IPS-15b (cell line): ENCODE measurements around the gene PLCXD3.
"Not testable (repeated sequence)": the region's sequence is repeated elsewhere in the genome, so short reads cannot be mapped to it uniquely, and the experiment has no call there.

Experiments
- H3K27me3 ChIP-seq: one replicate; pipeline ENCODE4 v1.6.1; 2013; ENCODE audit warnings: low read length; ENCODE audit not compliant: control insufficient read depth, insufficient read depth
- H3K36me3 ChIP-seq: one replicate; pipeline ENCODE4 v1.6.1; 2013; ENCODE audit warnings: low read length; ENCODE audit not compliant: control insufficient read depth, insufficient read depth
- H3K4me1 ChIP-seq: one replicate; pipeline ENCODE4 v1.6.1; 2013; ENCODE audit warnings: mild to moderate bottlenecking, low read length; ENCODE audit not compliant: control insufficient read depth, insufficient read depth
- H3K4me3 ChIP-seq: one replicate; pipeline ENCODE4 v1.5.1; 2013; ENCODE audit warnings: low read depth, low read length
- H3K9ac ChIP-seq: one replicate; pipeline ENCODE4 v1.6.1; 2013; ENCODE audit warnings: low read depth, mild to moderate bottlenecking, low read length
- H3K9me3 ChIP-seq: one replicate; pipeline ENCODE4 v1.6.1; 2013; ENCODE audit warnings: mild to moderate bottlenecking, low read length; ENCODE audit not compliant: control insufficient read depth, insufficient read depth

PLCXD3 gene

DNA sequence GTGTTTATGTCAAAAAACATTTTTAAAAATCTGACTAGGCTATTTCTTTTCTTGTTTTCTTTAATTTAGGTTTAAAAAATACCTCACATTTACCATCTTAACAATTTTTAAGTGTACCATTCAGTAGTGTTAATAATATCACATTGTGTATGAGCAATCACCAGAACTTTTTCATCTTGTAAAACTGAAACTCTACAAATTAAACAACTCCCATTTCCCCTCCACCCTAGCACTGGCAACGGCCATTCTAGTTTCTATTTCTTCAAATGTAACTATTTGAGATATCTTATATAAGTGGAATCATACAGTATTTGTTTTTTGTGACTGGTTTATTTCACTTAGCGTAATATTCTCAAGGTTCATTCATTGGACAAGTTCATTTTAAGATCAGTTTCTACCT is 27.7 kb downstream of the PLCXD3 start:
- H3K9me3 ChIP-seq, result no peaks in the 10 kb centered on the region
- no peak overlapping the region for H3K4me3 ChIP-seq
- no peaks in the 10 kb centered on the region for H3K4me1 ChIP-seq
- H3K36me3 ChIP-seq, result no peaks in the 10 kb centered on the region
- no peaks in the 10 kb centered on the region for H3K27me3 ChIP-seq
- H3K9ac ChIP-seq, result no peak overlapping the region

DNA sequence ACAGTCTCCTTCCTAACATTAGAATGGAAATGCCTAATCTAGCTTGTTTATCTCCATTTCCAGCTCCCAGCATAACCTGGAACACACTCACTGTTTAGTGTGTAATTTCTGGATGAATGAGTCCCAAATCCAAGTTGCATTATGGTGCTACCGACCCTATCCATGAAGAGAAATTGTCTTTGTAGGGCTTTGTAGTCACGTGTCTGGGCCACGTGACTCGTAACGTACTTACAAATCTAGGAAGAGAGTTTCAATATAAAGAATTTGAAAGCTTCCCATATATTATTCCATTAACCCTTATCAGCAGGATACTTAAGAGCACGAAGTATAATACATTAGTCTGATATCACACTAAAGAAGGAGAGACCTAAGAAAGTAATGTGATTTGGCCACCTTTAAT is 28.2 kb downstream of the PLCXD3 start:
- H3K9me3 ChIP-seq, result no peaks in the 10 kb centered on the region
- H3K4me3 ChIP-seq, result no peak overlapping the region
- H3K9ac ChIP-seq, result no peak overlapping the region
- no peaks in the 10 kb centered on the region for H3K27me3 ChIP-seq
- H3K36me3 ChIP-seq, result no peaks in the 10 kb centered on the region
- no peaks in the 10 kb centered on the region for H3K4me1 ChIP-seq

DNA sequence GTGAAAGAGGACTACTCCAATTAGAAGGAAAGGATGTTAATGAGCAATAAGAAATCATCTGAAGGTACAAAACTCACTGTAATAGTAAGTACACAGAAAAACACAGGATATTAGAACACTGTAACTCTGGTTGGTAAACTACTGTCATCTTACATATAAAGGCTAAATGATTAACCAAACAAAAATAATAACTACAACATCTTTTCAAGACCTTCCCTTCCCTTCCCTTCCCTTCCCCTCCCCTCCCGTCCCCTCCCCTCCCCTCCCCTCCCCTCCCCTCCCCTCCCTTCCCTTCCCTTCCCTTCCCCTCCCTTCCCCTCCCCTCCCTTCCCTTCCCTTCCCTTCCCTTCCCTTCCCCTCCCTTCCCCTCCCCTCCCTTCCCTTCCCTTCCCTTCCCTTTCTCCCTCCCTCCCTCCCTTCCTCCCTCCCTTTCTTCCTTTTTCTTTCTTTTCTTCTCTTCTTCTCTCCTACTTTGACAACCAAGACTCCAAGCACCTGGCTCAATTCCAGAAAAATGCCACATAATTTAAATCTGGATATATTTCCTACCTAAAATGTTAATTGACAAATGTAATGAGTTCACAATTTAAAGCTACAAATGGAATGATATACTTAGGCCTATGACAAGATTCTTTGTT is 38.7 kb downstream of the PLCXD3 start:
- H3K9me3 ChIP-seq, H3K9ac ChIP-seq, H3K4me3 ChIP-seq, H3K27me3 ChIP-seq, H3K4me1 ChIP-seq, H3K36me3 ChIP-seq: not testable (repeated sequence)

DNA sequence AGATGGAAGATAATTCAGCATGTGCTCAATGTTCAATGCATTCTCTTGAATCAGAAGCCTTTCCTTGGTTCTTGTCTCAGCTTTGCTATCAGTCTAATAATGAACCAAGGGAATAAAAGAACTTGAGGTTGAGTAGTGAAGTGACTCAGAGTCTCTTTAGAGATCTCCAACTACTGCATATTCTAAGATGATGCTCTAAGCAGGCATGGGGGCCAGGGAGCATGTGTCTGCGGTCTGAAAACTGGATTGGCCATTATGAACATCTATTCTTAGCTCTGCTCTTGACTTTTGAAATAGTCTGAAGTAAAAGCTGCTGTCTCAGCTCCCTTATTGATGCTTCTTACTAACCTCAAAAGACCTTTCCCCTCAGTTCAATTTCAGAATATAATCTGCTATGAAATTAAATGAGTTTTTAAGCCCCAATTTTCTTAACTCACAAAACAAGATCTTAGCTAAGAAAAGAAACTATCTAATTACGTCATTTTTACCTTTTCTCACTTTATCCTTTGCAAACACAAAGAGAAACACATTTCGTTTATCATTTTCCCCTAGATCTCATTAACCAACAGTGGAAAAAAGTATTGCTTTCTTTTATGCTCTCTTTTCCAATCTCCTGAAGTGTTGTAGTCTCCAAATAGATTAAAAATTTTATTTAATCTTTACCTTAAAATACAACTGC is 44.8 kb downstream of the PLCXD3 start:
- Histone ChIP-seq H3K9me3 (no peaks in the 10 kb centered on the region), H3K4me1 (no peaks in the 10 kb centered on the region), H3K27me3 (no peaks in the 10 kb centered on the region), H3K36me3 (no peaks in the 10 kb centered on the region), H3K4me3 (no peak overlapping the region), H3K9ac (no peak overlapping the region)

DNA sequence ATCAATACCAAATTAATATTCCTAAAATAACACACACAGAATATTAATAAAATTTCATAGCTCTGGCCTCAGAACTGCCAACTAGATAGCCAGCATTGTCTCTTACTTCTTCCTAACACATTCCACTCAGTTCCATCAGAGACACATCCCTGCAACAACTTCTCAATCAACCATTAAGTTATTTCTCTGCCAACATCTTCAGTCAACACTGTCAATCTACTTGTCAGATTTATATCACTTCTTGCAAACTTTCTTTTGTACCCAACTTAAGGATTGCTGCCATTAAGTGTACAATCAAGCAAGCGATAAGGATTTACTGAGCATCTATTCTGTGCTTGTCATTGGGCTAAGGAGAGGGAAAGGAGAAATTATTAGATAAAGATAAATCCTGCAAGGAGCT is 50.8 kb downstream of the PLCXD3 start:
- H3K27me3 ChIP-seq, result no peaks in the 10 kb centered on the region
- H3K9ac ChIP-seq, result no peak overlapping the region
- H3K9me3 ChIP-seq, result no peaks in the 10 kb centered on the region
- H3K4me1 ChIP-seq, result no peaks in the 10 kb centered on the region
- no peak overlapping the region for H3K4me3 ChIP-seq
- H3K36me3 ChIP-seq, result no peaks in the 10 kb centered on the region

DNA sequence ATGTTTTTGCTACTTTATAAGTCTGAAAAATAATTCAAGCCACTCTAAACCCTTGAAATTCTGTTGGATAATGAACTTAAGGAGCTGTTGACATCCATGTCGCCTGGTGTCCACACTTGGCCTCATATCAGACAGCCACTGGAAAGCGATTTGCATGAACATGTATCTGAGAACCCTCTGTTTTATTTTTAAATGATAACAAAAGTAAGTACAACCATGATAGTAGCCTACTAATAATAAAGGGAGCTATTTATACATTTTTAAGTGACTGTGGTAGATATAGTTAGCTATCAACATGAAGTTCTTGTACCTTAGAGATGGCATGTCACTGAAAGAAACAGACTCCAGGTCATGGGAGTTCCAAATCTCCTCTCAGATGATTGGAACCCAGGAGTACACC is 53.3 kb downstream of the PLCXD3 start:
- H3K9ac ChIP-seq, result no peak overlapping the region
- H3K36me3 ChIP-seq, result no peaks in the 10 kb centered on the region
- no peaks in the 10 kb centered on the region for H3K9me3 ChIP-seq
- H3K4me3 ChIP-seq, result no peak overlapping the region
- no peaks in the 10 kb centered on the region for H3K27me3 ChIP-seq
- no peaks in the 10 kb centered on the region for H3K4me1 ChIP-seq

DNA sequence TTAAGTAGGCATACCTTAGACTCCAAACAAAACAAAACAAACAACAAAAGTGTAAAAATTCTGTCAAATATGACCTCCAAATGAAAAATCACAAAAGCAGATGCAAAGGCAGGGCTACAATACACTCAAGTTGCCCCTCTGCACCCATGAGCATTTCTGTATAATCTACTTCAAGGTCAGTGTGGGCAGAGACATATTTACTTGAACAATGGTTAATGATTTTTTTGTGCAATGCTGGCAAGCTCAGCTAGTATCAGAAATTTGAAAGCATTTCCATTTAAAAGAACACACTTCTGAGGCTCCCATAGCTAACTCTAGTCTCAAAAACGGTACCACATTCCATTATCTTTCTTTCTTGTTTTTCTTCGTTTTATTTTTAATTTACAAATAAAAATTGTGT is 57.9 kb downstream of the PLCXD3 start:
- Histone ChIP-seq H3K9ac (no peak overlapping the region), H3K9me3 (no peaks in the 10 kb centered on the region), H3K4me3 (no peak overlapping the region), H3K4me1 (no peaks in the 10 kb centered on the region), H3K27me3 (no peaks in the 10 kb centered on the region), H3K36me3 (no peaks in the 10 kb centered on the region)

DNA sequence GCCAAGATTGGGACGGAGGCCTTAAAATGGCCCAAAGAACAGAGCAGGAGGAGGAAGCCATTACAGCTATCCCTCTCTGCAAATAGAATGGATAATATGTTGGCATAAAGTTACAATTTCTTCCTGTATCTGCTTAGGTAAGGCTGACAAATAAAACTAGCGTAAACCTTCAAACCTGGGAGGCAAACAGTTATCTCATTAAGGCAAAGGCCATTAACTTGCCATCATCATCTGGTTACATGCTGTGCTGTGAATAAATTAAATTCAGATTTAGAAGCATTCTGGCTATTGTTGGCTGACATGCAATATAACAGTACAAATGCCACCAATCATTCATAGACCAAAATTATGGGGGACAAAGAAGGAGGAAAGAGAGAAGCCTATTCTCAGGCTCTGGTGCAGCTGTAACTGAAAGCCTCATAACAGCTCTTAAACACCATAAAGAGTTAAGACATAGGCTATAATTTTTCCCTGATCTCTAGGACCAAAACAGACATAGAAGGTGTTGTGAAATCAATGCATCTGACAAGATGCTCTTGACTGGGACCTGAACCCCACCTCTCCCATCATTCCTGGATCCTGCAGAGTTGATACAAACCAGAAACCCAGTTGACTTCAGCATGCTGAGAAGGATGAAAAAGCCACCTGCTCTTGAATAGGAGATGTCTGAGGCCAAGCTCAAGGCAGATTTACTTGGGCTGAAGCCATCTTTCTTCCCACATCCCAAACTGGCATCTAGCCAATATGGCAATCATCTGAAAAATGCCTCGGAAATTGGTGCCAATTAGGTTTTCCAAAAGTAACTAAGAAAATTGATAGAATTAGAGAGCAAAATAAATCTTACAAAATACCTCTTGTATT is 62.5 kb downstream of the PLCXD3 start:
- Histone ChIP-seq H3K36me3 (no peaks in the 10 kb centered on the region), H3K4me1 (no peaks in the 10 kb centered on the region), H3K4me3 (no peak overlapping the region), H3K27me3 (no peaks in the 10 kb centered on the region), H3K9ac (no peak overlapping the region), H3K9me3 (no peaks in the 10 kb centered on the region)

DNA sequence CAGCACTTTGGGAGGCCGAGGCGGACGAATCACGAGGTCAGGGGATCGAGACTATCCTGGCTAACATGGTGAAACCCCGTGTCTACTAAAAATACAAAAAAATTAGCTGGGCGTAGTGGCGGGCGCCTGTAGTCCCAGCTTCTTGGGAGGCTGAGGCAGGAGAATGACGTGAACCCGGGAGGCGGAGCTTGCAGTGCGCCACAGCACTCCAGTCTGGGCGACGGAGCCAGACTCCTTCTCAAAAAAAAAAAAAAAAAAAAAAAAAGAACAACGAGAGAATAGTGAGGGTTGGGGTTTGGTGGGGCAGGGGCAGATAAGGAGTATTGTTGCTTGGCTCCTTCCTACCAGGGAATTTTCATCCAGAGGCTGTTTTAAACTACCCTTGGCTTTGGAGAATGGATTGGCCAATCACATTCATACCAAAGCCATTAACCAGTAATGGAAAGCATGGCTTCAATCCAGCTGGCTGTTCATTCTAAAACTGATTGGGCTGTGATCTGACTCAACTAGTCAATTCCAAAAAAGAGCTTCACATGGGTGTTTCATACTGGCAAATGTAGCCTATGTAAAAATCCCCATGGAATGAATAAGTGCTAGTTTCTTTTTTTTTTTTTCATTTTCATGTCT is 64.4 kb downstream of the PLCXD3 start:
- H3K36me3 ChIP-seq, result no peaks in the 10 kb centered on the region
- H3K9ac ChIP-seq, result no peak overlapping the region
- no peaks in the 10 kb centered on the region for H3K9me3 ChIP-seq
- no peaks in the 10 kb centered on the region for H3K4me1 ChIP-seq
- H3K27me3 ChIP-seq, result no peaks in the 10 kb centered on the region
- H3K4me3 ChIP-seq, result no peak overlapping the region

DNA sequence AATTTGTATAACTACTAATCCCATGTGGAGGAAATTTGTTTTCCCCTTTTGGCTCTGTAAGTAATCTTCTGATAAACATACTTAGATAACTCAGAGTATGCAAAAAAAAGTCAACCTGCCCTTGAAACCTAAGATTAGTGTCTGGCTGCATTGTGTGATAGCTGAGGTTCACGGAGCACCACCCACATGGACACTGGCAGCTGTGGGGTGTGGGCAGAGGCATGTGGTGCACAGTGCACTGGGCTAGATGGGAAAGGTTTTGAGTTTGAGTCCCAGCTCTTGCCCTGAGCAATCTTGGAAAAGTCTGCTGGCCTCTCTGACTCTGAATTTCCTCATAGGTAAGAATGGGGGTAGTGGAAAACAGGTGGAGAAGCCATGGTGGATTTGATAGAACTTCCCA is 75.1 kb downstream of the PLCXD3 start:
- Histone ChIP-seq H3K27me3 (no peaks in the 10 kb centered on the region), H3K4me1 (no peaks in the 10 kb centered on the region), H3K9ac (no peak overlapping the region), H3K4me3 (no peak overlapping the region), H3K36me3 (no peaks in the 10 kb centered on the region), H3K9me3 (no peaks in the 10 kb centered on the region)

DNA sequence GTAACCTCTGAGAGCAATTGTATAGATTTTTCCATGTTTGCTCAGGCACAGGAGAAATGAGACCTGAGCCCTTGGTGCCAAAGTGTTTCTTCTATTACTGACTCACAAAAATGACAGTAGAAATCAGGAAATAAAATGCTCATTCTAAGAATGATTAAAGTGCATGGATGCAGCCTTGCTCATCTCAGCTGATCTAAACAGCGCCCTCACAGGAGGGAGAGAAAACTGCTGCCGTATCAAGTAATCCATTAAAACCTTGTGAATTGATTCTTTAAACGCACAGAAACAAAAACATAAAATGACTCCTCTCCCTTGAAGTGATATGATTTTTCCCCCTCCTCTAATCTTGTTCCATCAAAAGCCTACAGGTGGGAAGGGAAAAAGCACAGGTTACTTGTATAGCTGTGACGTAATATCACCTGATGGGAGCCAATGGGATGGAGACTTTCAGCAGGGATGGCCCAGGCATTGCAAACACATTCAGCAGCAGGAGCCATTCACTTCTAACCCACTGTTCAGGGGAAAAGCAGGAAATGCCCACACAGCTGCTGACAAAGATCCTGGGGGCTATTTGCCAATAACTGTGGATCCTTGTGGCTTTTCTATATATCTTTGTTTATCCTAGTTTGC is 76.7 kb downstream of the PLCXD3 start:
- H3K4me3 ChIP-seq, result peak overlapping the region; percentile 6
- no peaks in the 10 kb centered on the region for H3K4me1 ChIP-seq
- no peaks in the 10 kb centered on the region for H3K36me3 ChIP-seq
- H3K27me3 ChIP-seq, result no peaks in the 10 kb centered on the region
- no peaks in the 10 kb centered on the region for H3K9me3 ChIP-seq
- no peak overlapping the region for H3K9ac ChIP-seq
